Activated gamma-delta T cell treated with anti-CD3 and anti-CD28 coated beads, Interleukin-2, amount 50 U/mL, for 16 hours (primary cell): ENCODE results near the gene CAVIN4.

Source experiments
- DNase-seq: peaks from one replicate; pipeline ENCODE4 v3.0.0-alpha.2; 2020; ENCODE audit warnings: low read depth

CAVIN4 gene

GRCh38 chr9:100577776-100578448 is at the start of gene CAVIN4:
CAVIN4 (plus strand) TSS chr9:100578079; CDS start chr9:100578144, 65 bp downstream.
- no peak for DNase-seq

GRCh38 chr9:100534401-100534800 is 43.5 kb upstream of the CAVIN4 start:
- DNase-seq, result no peak

- no peak for DNase-seq
These were observed 37.6 kb upstream of the CAVIN4 start for GRCh38 chr9:100540327-100540726.

GRCh38 chr9:100549048-100549447 is 28.8 kb upstream of the CAVIN4 start:
- DNase-seq, result no peak

- DNase-seq, result no peak
These were observed 22.9 kb upstream of the CAVIN4 start for GRCh38 chr9:100554935-100555401.

GRCh38 chr9:100555471-100555870 is 22.4 kb upstream of the CAVIN4 start:
- DNase-seq, result no peak

GRCh38 chr9:100557053-100557452 is 20.8 kb upstream of the CAVIN4 start:
- no peak for DNase-seq

- no peak for DNase-seq
These were observed 16.6 kb upstream of the CAVIN4 start for GRCh38 chr9:100561256-100561655.

- DNase-seq, result no peak
These were observed 10.0 kb upstream of the CAVIN4 start for GRCh38 chr9:100567856-100568255.

GRCh38 chr9:100573655-100574260 is 4.1 kb upstream of the CAVIN4 start:
- no peak for DNase-seq

- no peak for DNase-seq
These were observed 2.9 kb upstream of the CAVIN4 start for GRCh38 chr9:100575006-100575405.

GRCh38 chr9:100575765-100576386 is 2.0 kb upstream of the CAVIN4 start:
- no peak for DNase-seq

GRCh38 chr9:100578610-100579009 is 731 bp downstream of the CAVIN4 start:
- DNase-seq, result no peak

GRCh38 chr9:100579665-100580064 is 1.8 kb downstream of the CAVIN4 start:
- DNase-seq, result no peak

- DNase-seq, result no peak
These were observed 2.4 kb downstream of the CAVIN4 start for GRCh38 chr9:100580257-100580656.

GRCh38 chr9:100581081-100581480 is 3.2 kb downstream of the CAVIN4 start:
- DNase-seq, result no peak

- no peak for DNase-seq
These were observed 3.8 kb downstream of the CAVIN4 start for GRCh38 chr9:100581661-100582060.

- DNase-seq, result no peak
These were observed 5.3 kb downstream of the CAVIN4 start for GRCh38 chr9:100583014-100583802.

- DNase-seq, result no peak
These were observed 7.1 kb downstream of the CAVIN4 start for GRCh38 chr9:100584951-100585350.

- no peak for DNase-seq
These were observed 8.2 kb downstream of the CAVIN4 start for GRCh38 chr9:100586093-100586492.

GRCh38 chr9:100587375-100587774 is 9.5 kb downstream of the CAVIN4 start:
- DNase-seq, result no peak

GRCh38 chr9:100589582-100589981 is 11.7 kb downstream of the CAVIN4 start:
- DNase-seq, result no peak

GRCh38 chr9:100590481-100590880 is 12.6 kb downstream of the CAVIN4 start:
- no peak for DNase-seq
